Neural progenitor cell (in vitro differentiated cells): ENCODE results near the gene NRM.
"Not testable (repeated sequence)": the region's sequence is repeated elsewhere in the genome, so short reads cannot be mapped to it uniquely, and the experiment has no call there.

ENCODE experiments used
- CTCF ChIP-seq: fragments of 200-600 bp; sonication (generic); IDR thresholded peaks from 2 replicates; pipeline ENCODE4 v1.5.1; 2017; ENCODE audit warnings: antibody characterized with exemption, mild to moderate bottlenecking
- EZH2 ChIP-seq: fragments of 200-600 bp; sonication (generic); IDR thresholded peaks from 2 replicates; pipeline ENCODE4 v1.6.1; 2017; ENCODE audit warnings: antibody characterized with exemption, mild to moderate bottlenecking, moderate library complexity
- EZH2phosphoT487 ChIP-seq: fragments of 200-600 bp; sonication (generic); IDR thresholded peaks from 2 replicates; pipeline ENCODE4 v1.6.1; 2017; ENCODE audit warnings: antibody characterized with exemption

GRCh38 chr6:30666300-30666699, 24.5 kb downstream of the NRM start:
- not testable (repeated sequence) for TF ChIP-seq CTCF, EZH2phosphoT487, EZH2
